SU-DHL-6 (cell line): ENCODE data around the gene APOL3.

Experiments
- H2AFZ ChIP-seq: fragments of 200-600 bp; sonication (generic); 2 replicates; pipeline ENCODE4 v1.6.1; 2014; ENCODE audit warnings: low read depth, mild to moderate bottlenecking, moderate library complexity, mixed read lengths, antibody characterized with exemption, low read length; ENCODE audit not compliant: severe bottlenecking
- H3F3A ChIP-seq: fragments of 200-600 bp; shearing (Covaris generic); 2 replicates; pipeline ENCODE4 v1.6.0; 2016; ENCODE audit warnings: antibody characterized with exemption, mild to moderate bottlenecking; ENCODE audit not compliant: insufficient read depth
- H3K27ac ChIP-seq: fragments of 200-600 bp; sonication (generic); 2 replicates; pipeline ENCODE4 v1.5.1; 2016; ENCODE audit warnings: low read depth, mild to moderate bottlenecking, low read length, moderate library complexity, mixed read lengths
- H3K27me3 ChIP-seq: fragments of 200-600 bp; sonication (generic), shearing (Covaris generic); 2 replicates; pipeline ENCODE4 v1.6.0; 2014; ENCODE audit warnings: mild to moderate bottlenecking, low read length
- H3K36me3 ChIP-seq: fragments of 200-600 bp; sonication (generic); 2 replicates; pipeline ENCODE4 v1.6.1; 2014; ENCODE audit warnings: mild to moderate bottlenecking, low read length, mixed read lengths
- H3K4me2 ChIP-seq: fragments of 300-600, 200-600 bp; shearing (Covaris generic), sonication (generic); 2 replicates; pipeline ENCODE4 v1.6.0; 2014; ENCODE audit warnings: low read length, low read depth, mild to moderate bottlenecking; ENCODE audit not compliant: poor library complexity, severe bottlenecking
- H3K4me3 ChIP-seq: fragments of 200-600 bp; sonication (generic); 2 replicates; pipeline ENCODE4 v1.5.1; 2014; ENCODE audit warnings: antibody characterized with exemption, low read length, mild to moderate bottlenecking, mixed read lengths; ENCODE audit not compliant: insufficient read depth, poor library complexity, severe bottlenecking
- H3K79me2 ChIP-seq: fragments of 200-600 bp; sonication (generic); 2 replicates; pipeline ENCODE4 v1.6.1; 2014; ENCODE audit warnings: mild to moderate bottlenecking, low read length, moderate library complexity; ENCODE audit not compliant: insufficient read depth
- H3K9ac ChIP-seq: fragments of 200-600 bp; sonication (generic); 2 replicates; pipeline ENCODE4 v1.7.0; 2014; ENCODE audit warnings: mild to moderate bottlenecking, low read length
- H3K9me2 ChIP-seq: fragments of 200-600 bp; sonication (generic); replicated peaks from 2 replicates; pipeline ENCODE4 v1.6.1; 2014; ENCODE audit warnings: low read length; ENCODE audit not compliant: insufficient read depth
- H3K9me3 ChIP-seq: fragments of 200-600 bp; sonication (generic); 2 replicates; pipeline ENCODE4 v1.6.1; 2014; ENCODE audit warnings: low read length, mixed read lengths; ENCODE audit not compliant: insufficient read depth
- H4K20me1 ChIP-seq: fragments of 200-600 bp; sonication (generic); 2 replicates; pipeline ENCODE4 v1.6.1; 2014; ENCODE audit warnings: low read depth, mild to moderate bottlenecking, antibody characterized with exemption, low read length, moderate library complexity, mixed read lengths
- CTCF ChIP-seq: fragments of 200-600 bp; sonication (generic); IDR thresholded peaks from one replicate; pipeline ENCODE4 v1.5.1; 2017; ENCODE audit warnings: antibody characterized with exemption, mild to moderate bottlenecking, low read length, moderate library complexity; ENCODE audit not compliant: insufficient read depth, poor library complexity, severe bottlenecking
- EZH2phosphoT487 ChIP-seq: fragments of 200-600 bp; sonication (generic), shearing (Covaris generic); conservative IDR thresholded peaks from 2 replicates; pipeline ENCODE4 v1.6.1; 2018; ENCODE audit warnings: mild to moderate bottlenecking, antibody characterized with exemption, low read length, moderate library complexity, mixed read lengths

Gene APOL3

GRCh38 chr22:36147196-36147791 lies 13.3 kb downstream of the APOL3 start:
- H3K27me3 ChIP-seq = no peaks in the 10 kb centered on the region
- no peak overlapping the region for H3K27ac ChIP-seq
- H3K79me2 ChIP-seq = no peaks in the 10 kb centered on the region
- no peak overlapping the region for H3K4me2 ChIP-seq
- H3K4me3 ChIP-seq = no peak overlapping the region
- TF ChIP-seq CTCF = no peak
- TF ChIP-seq EZH2phosphoT487 = no peak
- no peaks in the 10 kb centered on the region for H3K36me3 ChIP-seq
- H3F3A ChIP-seq = no peaks in the 10 kb centered on the region
- H3K9me2 ChIP-seq = no peaks in the 10 kb centered on the region
- H4K20me1 ChIP-seq = no peaks in the 10 kb centered on the region
- no peaks in the 10 kb centered on the region for H3K9me3 ChIP-seq
- H2AFZ ChIP-seq = no peak overlapping the region
- no peak overlapping the region for H3K9ac ChIP-seq

- H3K79me2 ChIP-seq = no peaks in the 10 kb centered on the region
- H4K20me1 ChIP-seq = no peaks in the 10 kb centered on the region
- no peak overlapping the region for H3K4me3 ChIP-seq
- no peak overlapping the region for H3K4me2 ChIP-seq
- H3F3A ChIP-seq = no peaks in the 10 kb centered on the region
- TF ChIP-seq CTCF = no peak
- no peak for TF ChIP-seq EZH2phosphoT487
- H2AFZ ChIP-seq = no peak overlapping the region
- no peak overlapping the region for H3K27ac ChIP-seq
- H3K9me3 ChIP-seq = no peaks in the 10 kb centered on the region
- no peaks in the 10 kb centered on the region for H3K9me2 ChIP-seq
- no peaks in the 10 kb centered on the region for H3K27me3 ChIP-seq
- no peaks in the 10 kb centered on the region for H3K36me3 ChIP-seq
- H3K9ac ChIP-seq = no peak overlapping the region
Measured at GRCh38 chr22:36145881-36146280, 14.7 kb downstream of the APOL3 start.

- H3K79me2 ChIP-seq = no peaks in the 10 kb centered on the region
Measured at GRCh38 chr22:36144886-36145541, 15.5 kb downstream of the APOL3 start.

More at GRCh38 chr22:36144886-36145541, 15.5 kb downstream of the APOL3 start:
- Histone ChIP-seq H2AFZ (no peak overlapping the region), H3K9ac (no peak overlapping the region), H3F3A (no peaks in the 10 kb centered on the region), H3K36me3 (no peaks in the 10 kb centered on the region), H4K20me1 (no peaks in the 10 kb centered on the region), H3K4me2 (no peak overlapping the region), H3K27ac (no peak overlapping the region), H3K4me3 (no peak overlapping the region), H3K9me3 (no peaks in the 10 kb centered on the region), H3K9me2 (no peaks in the 10 kb centered on the region), H3K27me3 (no peaks in the 10 kb centered on the region)
- TF ChIP-seq CTCF (peak; percentile 42), EZH2phosphoT487 (no peak)
